GM18526 (cell line): ENCODE data around the gene NCR2.

Experiments
- POLR2A ChIP-seq: IDR thresholded peaks from 3 replicates; pipeline ENCODE4 v1.6.1; 2011; ENCODE audit not compliant: insufficient read length; ENCODE audit errors: extremely low read depth

The NCR2 gene

GRCh38 chr6:41335296-41335695 is at the start of gene NCR2:
Gene NCR2 (plus strand): TSS chr6:41335608. CDS start chr6:41335877, 269 bp downstream.
- TF ChIP-seq POLR2A, result no peak

GRCh38 chr6:41286544-41287346 is 48.7 kb upstream of the NCR2 start, which contains the start of gene TREM1:
Gene TREM1 (minus strand): TSS chr6:41286682. CDS start chr6:41286655, 27 bp downstream.
- TF ChIP-seq POLR2A, result no peak

GRCh38 chr6:41288030-41288753 is 47.2 kb upstream of the NCR2 start:
- no peak for TF ChIP-seq POLR2A

- TF ChIP-seq POLR2A, result no peak
These were observed 46.7 kb upstream of the NCR2 start for GRCh38 chr6:41288754-41289129.

- no peak for TF ChIP-seq POLR2A
These were observed 45.6 kb upstream of the NCR2 start for GRCh38 chr6:41289815-41290214.

GRCh38 chr6:41291717-41292116 is 43.7 kb upstream of the NCR2 start:
- TF ChIP-seq POLR2A, result no peak

- no peak for TF ChIP-seq POLR2A
These were observed 41.1 kb upstream of the NCR2 start for GRCh38 chr6:41294214-41294872.

GRCh38 chr6:41298785-41299502 is 36.5 kb upstream of the NCR2 start:
- no peak for TF ChIP-seq POLR2A

- no peak for TF ChIP-seq POLR2A
These were observed 32.8 kb upstream of the NCR2 start for GRCh38 chr6:41302638-41303037.

- no peak for TF ChIP-seq POLR2A
These were observed 29.1 kb upstream of the NCR2 start for GRCh38 chr6:41306187-41306854.

GRCh38 chr6:41315203-41315602 is 20.2 kb upstream of the NCR2 start:
- no peak for TF ChIP-seq POLR2A

- no peak for TF ChIP-seq POLR2A
These were observed 19.3 kb upstream of the NCR2 start for GRCh38 chr6:41315943-41316620.

GRCh38 chr6:41318261-41318653 is 17.2 kb upstream of the NCR2 start:
- no peak for TF ChIP-seq POLR2A
